ENCODE results near the gene TMEM92. TPM values are rescaled to one million over a fixed set of nuclear protein-coding genes. Genes with fewer than 3 reads are reported as not detected.
A peak's percentile ranks its signal among the peaks of the same experiment; 100 is the strongest.

TMEM92 gene
- polyA plus RNA-seq = not detected

DNA sequence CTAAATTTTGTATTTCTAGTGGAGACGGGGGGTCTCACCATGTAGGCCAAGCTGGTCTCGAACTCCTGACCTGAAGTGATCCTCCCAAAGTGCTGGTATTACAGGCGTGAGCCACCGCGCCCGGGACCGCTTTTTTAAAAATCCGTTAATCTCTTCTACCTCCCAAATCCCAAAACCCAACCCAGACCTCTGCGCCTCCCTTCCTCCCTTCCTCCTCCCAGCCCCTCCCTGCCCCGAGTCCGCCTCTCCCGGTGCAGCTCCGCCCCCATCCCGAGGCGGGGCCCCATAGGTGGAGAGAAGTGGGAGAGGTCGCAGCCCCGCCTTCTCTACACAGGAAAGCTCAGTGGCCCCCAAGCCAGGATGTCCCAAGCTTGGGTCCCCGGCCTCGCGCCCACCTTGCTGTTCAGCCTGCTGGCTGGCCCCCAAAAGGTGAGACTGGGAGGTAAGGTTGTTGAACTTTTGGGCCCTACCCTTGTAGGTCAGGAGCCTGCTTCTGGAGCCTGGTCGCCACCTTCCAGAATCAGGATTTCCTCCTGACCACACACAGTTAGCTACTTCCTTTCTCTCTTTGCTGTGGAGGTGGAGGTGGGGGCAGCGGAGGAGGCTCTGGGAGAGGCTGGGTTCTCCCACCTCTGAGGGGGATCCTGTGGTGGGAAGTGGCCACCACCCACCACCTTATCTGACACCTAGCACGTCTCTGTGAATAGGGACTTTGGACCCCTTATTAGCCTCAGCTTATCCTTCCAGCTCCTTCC lies at the start of gene TMEM92:
TMEM92 (plus strand) TSS at position 325 of the 755 bp plus-strand sequence; CDS start at position 361, 36 bp downstream.
- Mint-ChIP-seq H3K9me3 (no peaks in the 10 kb centered on the region), H3K4me3 (peak within 1 kb of the TSS in 2 of 5 donors; percentile 18 to 29), H3K27ac (no peak within 1 kb of the TSS), H3K36me3 (no peaks in the 10 kb centered on the region), H3K27me3 (ENCODE audit: low read depth in 3 of 3) (peaks cover 4 to 16% (median 14%) of the 10 kb centered on the region in 3 donors), H3K4me1 (peaks cover 5 to 8% of the 10 kb centered on the region in 2 donors)
- no peak for DNase-seq

DNA sequence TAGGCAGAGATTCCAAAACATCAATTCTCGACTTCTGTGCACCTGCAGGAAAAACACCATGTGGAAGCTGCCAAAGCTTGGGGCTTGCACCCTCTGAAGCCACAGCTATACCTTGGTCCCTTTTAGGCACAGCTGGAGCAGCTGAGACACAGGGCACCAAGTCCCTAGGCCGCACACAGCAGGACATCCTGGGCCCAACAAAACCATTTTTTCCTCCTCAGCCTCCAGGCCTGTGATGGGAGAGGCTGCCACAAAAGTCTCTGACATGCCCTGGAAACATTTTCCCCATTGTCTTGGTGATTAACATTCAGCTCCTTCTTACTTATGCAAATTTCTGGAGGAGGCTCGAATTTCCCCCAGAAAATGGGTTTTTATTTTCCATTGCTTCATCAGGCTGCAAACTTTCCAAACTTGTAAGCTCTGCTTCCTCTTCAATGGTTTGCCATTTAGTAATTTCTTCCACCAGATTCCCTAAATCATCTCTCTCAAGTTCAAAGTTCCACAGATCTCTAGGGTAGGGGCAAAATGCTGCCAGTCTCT lies 48.5 kb upstream of the TMEM92 start:
- Mint-ChIP-seq H3K4me1 (no peaks in the 10 kb centered on the region), H3K27ac (no peak overlapping the region), H3K4me3 (no peak overlapping the region), H3K36me3 (no peaks in the 10 kb centered on the region), H3K27me3 (ENCODE audit: low read depth in 3 of 3) (peaks cover 2 to 7% (median 2%) of the 10 kb centered on the region in 3 donors), H3K9me3 (peaks cover 0 to 3% (median 0%) of the 10 kb centered on the region in 6 donors)
- no peak for DNase-seq

DNA sequence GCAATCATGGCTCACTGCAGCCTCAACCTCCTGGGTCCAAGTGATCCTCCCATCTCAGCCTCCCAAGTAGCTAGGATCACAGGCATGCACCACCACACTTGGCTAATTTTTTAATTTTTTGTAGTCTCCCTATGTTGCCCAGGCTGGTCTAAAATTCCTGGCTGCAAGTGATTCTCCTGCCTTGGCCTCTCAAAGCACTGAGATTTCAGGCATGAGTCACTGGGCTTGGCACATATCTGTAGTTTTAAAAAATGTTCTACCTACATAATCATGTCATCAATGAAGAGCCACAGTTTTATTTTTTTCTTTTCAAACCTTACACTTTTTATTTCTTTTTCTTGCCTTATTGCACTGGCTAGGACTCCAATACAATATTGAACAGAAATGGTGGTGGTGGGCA lies 39.7 kb upstream of the TMEM92 start:
- peaks cover 10 to 29% (median 14%) of the 10 kb centered on the region in 3 donors for H3K27me3 Mint-ChIP-seq (ENCODE audit: low read depth in 3 of 3)
- H3K36me3 Mint-ChIP-seq = no peaks in the 10 kb centered on the region
- DNase-seq = no peak
- H3K4me3 Mint-ChIP-seq = no peak overlapping the region
- H3K9me3 Mint-ChIP-seq = peaks cover 0 to 4% (median 0%) of the 10 kb centered on the region in 6 donors
- H3K4me1 Mint-ChIP-seq = no peaks in the 10 kb centered on the region
- no peak overlapping the region for H3K27ac Mint-ChIP-seq

DNA sequence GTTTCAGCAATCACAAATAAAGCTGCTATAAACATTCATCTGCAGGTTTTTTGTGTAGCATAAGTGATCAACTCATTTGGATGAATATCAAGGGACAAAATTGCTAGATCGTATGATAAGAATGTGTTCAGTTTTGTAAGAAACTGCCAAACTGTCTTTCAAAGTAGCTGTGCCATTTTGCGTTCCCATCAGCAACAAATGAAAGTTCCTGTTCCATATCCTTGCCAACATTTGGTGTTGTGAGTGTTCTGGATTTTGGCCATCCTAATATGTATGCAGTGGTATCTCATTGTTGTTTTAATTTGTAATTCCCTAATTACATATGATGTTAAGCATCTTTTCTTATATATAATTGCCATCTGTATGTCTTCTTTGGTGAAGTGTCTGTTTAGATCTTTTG lies 36.4 kb upstream of the TMEM92 start:
- Mint-ChIP-seq H3K4me3 (no peak overlapping the region), H3K36me3 (no peaks in the 10 kb centered on the region), H3K9me3 (peaks cover 0 to 4% (median 0%) of the 10 kb centered on the region in 6 donors), H3K4me1 (no peaks in the 10 kb centered on the region), H3K27ac (no peak overlapping the region), H3K27me3 (ENCODE audit: low read depth in 3 of 3) (peaks cover 5 to 13% (median 9%) of the 10 kb centered on the region in 3 donors)
- no peak for DNase-seq

DNA sequence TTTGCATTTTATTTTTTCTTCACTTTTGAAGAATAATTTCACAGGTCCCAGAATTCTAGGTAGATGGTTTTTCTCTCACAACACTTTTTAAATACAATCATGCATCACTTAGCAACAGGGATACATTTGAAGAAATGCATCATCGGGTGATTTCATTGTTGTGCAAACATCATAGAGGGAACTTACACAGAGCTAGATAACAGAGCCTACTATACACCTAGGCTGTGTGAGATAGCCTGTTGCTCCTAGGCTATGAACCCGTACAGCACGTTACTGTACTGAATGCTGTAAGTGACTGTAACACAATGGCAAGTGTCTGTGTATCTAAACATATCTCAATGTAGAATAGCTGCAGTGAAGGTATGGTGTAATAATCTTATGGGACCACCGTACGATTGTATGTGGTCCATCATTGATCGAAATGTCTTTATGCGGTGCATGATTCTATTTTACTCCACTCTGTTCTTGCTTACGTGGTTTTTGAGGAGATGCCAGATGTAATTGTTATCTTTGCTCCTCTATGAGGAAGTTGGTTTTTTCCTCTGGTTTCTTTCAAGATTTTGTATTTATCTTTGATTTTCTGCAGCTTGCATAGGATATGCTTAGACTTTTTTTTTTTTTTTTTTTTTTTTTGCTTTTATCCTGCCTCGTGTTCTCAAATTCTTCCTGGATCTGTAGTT lies 35.5 kb upstream of the TMEM92 start:
- Mint-ChIP-seq H3K4me1 (no peaks in the 10 kb centered on the region), H3K4me3 (no peak overlapping the region), H3K9me3 (peaks cover 0 to 4% (median 0%) of the 10 kb centered on the region in 6 donors), H3K27ac (no peak overlapping the region), H3K36me3 (no peaks in the 10 kb centered on the region), H3K27me3 (ENCODE audit: low read depth in 3 of 3) (peaks cover 5 to 11% (median 9%) of the 10 kb centered on the region in 3 donors)
- DNase-seq = no peak

DNA sequence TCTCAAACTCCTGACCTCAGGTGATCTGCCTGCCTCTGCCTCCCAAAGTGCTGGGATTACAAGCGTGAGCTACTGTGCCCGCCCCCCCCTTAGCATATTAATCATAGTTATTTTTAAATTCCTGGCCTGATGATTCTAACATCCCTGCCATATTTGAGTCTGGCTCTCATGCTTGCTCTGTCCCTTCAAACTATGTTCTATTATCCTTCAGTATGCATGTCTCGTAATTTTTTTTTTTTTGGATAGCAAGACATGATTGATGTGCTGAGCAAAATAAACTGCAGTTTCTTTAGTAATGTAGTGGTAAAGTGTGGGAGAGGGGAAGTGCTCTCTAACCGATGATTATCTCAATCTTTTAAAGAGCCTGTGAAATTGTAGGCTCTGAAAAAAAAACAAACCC lies 34.3 kb upstream of the TMEM92 start:
- no peak for DNase-seq
- no peaks in the 10 kb centered on the region for H3K4me1 Mint-ChIP-seq
- H3K36me3 Mint-ChIP-seq = no peaks in the 10 kb centered on the region
- H3K9me3 Mint-ChIP-seq = peaks cover 0 to 2% (median 0%) of the 10 kb centered on the region in 6 donors
- no peak overlapping the region for H3K27ac Mint-ChIP-seq
- H3K27me3 Mint-ChIP-seq (ENCODE audit: low read depth in 3 of 3) = peaks cover 5 to 13% (median 8%) of the 10 kb centered on the region in 3 donors
- no peak overlapping the region for H3K4me3 Mint-ChIP-seq

DNA sequence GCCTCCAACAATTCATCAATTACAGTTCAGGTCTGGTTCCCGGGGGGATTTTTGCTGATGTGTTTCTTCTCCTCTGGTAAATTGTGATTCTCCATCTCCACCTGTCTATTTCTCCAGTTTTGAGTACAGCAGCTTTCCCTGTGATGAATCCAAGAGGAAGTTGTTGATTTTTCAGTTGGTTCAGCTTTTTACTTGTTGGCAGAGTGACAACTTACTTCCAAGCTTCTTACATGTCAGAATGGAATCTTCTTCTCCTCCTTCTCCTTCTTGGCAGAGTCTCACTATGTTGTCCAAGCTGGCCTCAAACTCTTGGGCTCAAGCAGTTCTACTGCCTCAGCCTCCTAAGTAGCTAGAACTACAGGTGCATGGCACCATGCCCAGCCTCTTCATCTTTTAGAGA lies 33.4 kb upstream of the TMEM92 start:
- H3K27ac Mint-ChIP-seq = no peak overlapping the region
- H3K4me1 Mint-ChIP-seq = no peaks in the 10 kb centered on the region
- peaks cover 5 to 7% (median 5%) of the 10 kb centered on the region in 3 donors for H3K27me3 Mint-ChIP-seq (ENCODE audit: low read depth in 3 of 3)
- no peak overlapping the region for H3K4me3 Mint-ChIP-seq
- H3K9me3 Mint-ChIP-seq = no peaks in the 10 kb centered on the region
- no peaks in the 10 kb centered on the region for H3K36me3 Mint-ChIP-seq
- no peak for DNase-seq

DNA sequence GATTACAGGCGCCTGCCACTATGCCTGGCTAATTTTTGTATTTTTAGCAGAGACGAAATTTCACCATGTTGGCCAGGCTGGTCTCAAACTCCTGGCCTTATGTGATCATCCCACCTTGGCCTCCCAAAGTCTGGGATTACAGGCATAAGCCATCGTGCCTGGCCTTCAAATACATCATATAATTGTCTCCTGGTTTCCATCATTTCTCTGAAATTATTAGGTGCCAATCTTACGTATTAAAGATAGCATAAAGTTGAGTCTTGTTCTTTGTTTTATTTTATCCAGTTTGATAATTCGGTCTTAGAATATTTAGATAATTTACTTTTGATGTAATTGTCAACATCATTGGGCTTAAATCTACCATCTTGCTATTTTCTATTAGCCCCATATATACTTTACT lies 32.8 kb upstream of the TMEM92 start:
- Mint-ChIP-seq H3K4me3 (no peak overlapping the region), H3K27me3 (ENCODE audit: low read depth in 3 of 3) (peaks cover 5 to 8% (median 6%) of the 10 kb centered on the region in 3 donors), H3K9me3 (no peaks in the 10 kb centered on the region), H3K27ac (no peak overlapping the region), H3K36me3 (no peaks in the 10 kb centered on the region), H3K4me1 (no peaks in the 10 kb centered on the region)
- DNase-seq = no peak

DNA sequence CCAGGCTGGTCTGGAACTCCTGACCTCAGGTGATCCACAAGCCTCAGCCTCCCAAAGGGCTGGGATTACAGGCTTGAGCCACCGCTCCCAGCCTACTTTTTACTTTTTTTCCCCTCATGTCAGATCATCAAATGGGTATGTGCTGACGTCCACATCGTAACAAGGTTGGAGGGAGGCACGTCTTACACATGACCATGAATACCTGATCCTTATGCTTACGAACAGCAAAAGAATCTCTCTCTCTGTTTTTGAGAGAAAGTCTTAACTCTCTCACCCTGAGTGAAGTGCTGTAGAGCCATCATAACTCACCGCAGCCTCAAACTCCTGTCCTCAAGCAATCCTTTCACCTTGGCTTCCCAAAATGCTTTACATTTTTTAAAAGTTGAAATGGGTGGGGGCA lies 29.5 kb upstream of the TMEM92 start:
- no peak overlapping the region for H3K4me3 Mint-ChIP-seq
- H3K36me3 Mint-ChIP-seq = peaks cover 0 to 13% (median 0%) of the 10 kb centered on the region in 3 donors
- peaks cover 6 to 22% (median 14%) of the 10 kb centered on the region in 3 donors for H3K27me3 Mint-ChIP-seq (ENCODE audit: low read depth in 3 of 3)
- no peak for DNase-seq
- H3K4me1 Mint-ChIP-seq = no peaks in the 10 kb centered on the region
- H3K27ac Mint-ChIP-seq = no peak overlapping the region
- H3K9me3 Mint-ChIP-seq = peaks cover 5 to 24% (median 14%) of the 10 kb centered on the region in 6 donors

DNA sequence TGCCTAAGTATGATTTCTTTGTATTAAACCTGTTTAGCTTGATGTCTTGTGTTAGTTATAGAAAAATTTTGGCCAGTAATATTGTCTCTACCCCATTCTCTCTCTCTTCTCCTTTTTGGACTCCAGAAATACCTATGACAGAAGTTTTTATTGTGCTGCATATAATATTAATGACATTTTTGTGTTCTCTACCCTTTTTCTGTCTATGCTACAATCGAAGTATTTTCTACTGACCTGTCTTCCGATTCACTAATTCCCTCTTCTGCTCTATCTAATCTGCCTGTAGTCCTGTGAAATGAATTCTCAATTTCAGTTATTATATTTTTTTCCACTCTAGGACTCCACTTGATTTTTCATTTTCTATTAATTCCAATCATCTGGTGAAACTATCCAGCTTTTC lies 26.0 kb upstream of the TMEM92 start:
- Mint-ChIP-seq H3K27me3 (ENCODE audit: low read depth in 3 of 3) (peaks cover 3 to 28% (median 14%) of the 10 kb centered on the region in 3 donors), H3K27ac (no peak overlapping the region), H3K4me1 (no peaks in the 10 kb centered on the region), H3K36me3 (peaks cover 0 to 13% (median 0%) of the 10 kb centered on the region in 3 donors), H3K9me3 (peaks cover 5 to 24% (median 14%) of the 10 kb centered on the region in 6 donors), H3K4me3 (no peak overlapping the region)
- DNase-seq = no peak

DNA sequence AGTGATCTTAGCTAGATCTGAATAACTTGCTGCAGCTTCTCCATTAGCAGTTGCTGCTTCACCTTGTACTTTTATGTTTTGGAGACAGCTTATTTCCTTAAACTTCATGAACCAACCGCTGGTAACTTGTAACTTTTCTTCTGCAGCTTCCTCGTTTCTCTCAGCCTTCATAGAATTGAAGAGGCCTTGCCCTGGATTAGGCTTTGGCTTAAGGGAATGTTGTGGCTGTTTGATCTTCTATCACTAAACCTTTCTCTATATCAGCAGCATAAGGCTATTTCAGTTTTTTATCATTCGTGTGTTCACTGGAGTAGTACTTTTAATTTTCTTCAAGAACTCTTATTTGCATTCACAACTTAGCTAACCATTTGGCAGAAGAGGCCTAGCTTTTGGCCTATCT lies 21.5 kb upstream of the TMEM92 start:
- Mint-ChIP-seq H3K36me3 (peaks cover 0 to 13% (median 0%) of the 10 kb centered on the region in 3 donors), H3K9me3 (peaks cover 5 to 20% (median 11%) of the 10 kb centered on the region in 6 donors), H3K4me1 (no peaks in the 10 kb centered on the region), H3K4me3 (no peak overlapping the region), H3K27ac (no peak overlapping the region), H3K27me3 (ENCODE audit: low read depth in 3 of 3) (peaks cover 6 to 31% (median 9%) of the 10 kb centered on the region in 3 donors)
- DNase-seq = no peak

DNA sequence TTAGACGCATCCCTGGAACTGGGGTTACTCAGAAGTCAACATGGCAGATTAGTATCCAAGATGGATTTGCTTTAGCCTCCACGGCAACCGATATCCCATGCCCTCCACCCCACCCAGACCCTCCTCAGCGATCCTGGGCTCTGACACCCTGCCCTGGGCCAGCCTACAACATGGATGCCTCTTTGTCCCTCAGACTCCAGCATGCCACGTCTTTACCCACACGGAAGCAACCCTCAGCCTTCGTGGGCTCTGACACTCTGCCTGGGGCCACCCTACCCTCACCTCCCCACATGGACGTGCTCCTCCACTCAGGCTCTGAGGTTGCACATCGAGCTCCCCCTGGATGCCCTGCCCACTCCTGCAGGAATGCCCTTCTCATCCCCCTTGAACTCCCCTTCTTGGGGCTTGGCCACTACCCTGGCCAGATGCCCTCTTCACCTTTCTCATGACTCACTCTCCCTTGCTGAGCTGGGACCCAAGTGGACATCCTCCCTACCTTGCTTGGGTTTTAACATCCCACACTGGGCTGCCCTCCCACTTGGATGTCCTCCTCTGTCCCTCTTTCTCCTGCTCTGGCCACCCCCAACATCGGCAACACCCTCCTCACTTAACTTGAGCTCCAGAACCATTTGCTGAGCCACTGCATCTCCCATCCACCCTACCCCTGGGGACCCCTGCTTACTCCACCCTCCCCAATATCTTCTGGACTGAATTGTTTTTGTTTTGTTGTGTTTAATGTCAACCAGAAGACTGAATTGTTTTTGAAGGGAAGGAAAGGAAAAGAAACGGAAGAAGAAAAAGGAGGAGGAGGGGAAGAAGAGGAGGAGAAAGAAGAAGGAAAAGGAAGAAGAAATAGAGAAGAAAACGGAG lies 18.3 kb upstream of the TMEM92 start:
- Mint-ChIP-seq H3K36me3 (no peaks in the 10 kb centered on the region), H3K4me3 (no peak overlapping the region), H3K27ac (no peak overlapping the region), H3K27me3 (ENCODE audit: low read depth in 3 of 3) (peaks cover 0 to 18% (median 6%) of the 10 kb centered on the region in 3 donors), H3K4me1 (no peaks in the 10 kb centered on the region), H3K9me3 (no peaks in the 10 kb centered on the region)
- DNase-seq = no peak

DNA sequence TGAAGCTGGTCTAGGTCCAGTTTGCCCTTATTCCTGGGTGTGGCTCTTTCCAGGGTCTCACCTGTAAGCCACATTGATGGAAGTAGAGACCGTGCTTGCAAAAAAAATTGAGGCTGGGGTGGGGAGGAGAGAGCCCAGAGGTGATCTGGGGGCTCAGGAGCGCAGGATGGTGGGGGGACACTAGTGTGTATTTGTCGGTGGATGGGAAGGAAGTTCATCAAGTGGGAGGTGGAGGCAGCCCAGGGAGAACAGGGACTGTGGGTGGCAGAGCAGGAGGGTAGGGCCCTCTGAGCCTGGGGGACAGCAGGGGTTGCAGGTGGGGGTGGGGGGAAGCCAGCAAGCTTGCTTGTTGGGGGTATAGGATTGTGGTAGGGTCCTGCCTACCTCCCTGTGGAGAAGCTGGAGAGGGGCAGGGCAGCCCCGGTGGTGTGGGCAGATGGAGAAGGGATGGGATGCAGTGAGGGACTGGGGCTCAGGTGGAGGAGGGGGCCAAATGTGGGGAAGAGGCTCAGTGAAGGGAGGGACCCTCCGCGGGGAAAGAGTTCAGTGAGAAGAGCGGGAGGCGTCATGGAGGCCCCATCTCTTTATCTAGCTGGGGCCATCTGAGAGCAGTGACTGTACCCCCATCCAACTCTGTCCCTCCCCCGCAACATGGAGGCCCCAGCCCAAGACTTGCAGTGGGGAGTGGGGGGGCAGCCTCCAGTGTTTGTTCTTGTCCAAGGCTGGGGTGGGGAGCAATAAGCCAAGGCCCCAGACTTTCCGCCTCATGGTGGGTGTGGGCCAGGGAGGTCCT lies 17.2 kb upstream of the TMEM92 start:
- H3K4me3 Mint-ChIP-seq = no peak overlapping the region

More for the DNA sequence above, 17.2 kb upstream of the TMEM92 start:
- no peaks in the 10 kb centered on the region for H3K4me1 Mint-ChIP-seq
- DNase-seq = no peak
- H3K9me3 Mint-ChIP-seq = no peaks in the 10 kb centered on the region
- H3K27ac Mint-ChIP-seq = no peak overlapping the region
- no peaks in the 10 kb centered on the region for H3K36me3 Mint-ChIP-seq
- peaks cover 2 to 22% (median 6%) of the 10 kb centered on the region in 3 donors for H3K27me3 Mint-ChIP-seq (ENCODE audit: low read depth in 3 of 3)
